Glutamatergic neuron (in vitro differentiated cells): ENCODE results near the gene SIL1. TPM values are rescaled to one million over a fixed set of nuclear protein-coding genes. Genes with fewer than 3 reads are reported as not detected.

ENCODE experiments used
- DNase-seq: peaks from one replicate; pipeline ENCODE4 v3.0.0; 2022
- H3K27ac Mint-ChIP-seq: one replicate; pipeline ENCODE4 v1.8.0; 2020; ENCODE audit warnings: mild to moderate bottlenecking, mixed read lengths, inconsistent platforms; ENCODE audit not compliant: unreplicated experiment
- H3K27me3 Mint-ChIP-seq: one replicate; pipeline ENCODE4 v1.8.0; 2020; ENCODE audit warnings: mild to moderate bottlenecking, moderate library complexity, mixed read lengths, inconsistent platforms; ENCODE audit not compliant: unreplicated experiment
- H3K36me3 Mint-ChIP-seq: one replicate; pipeline ENCODE4 v1.8.0; 2020; ENCODE audit warnings: mild to moderate bottlenecking, mixed read lengths, inconsistent platforms; ENCODE audit not compliant: unreplicated experiment
- H3K4me1 Mint-ChIP-seq: one replicate; pipeline ENCODE4 v1.8.0; 2020; ENCODE audit warnings: mild to moderate bottlenecking, low read depth, mixed read lengths, inconsistent platforms; ENCODE audit not compliant: unreplicated experiment
- H3K4me3 Mint-ChIP-seq: one replicate; pipeline ENCODE4 v1.8.0; 2020; ENCODE audit warnings: mild to moderate bottlenecking, mixed read lengths, inconsistent platforms; ENCODE audit not compliant: unreplicated experiment
- H3K9me3 Mint-ChIP-seq: one replicate; pipeline ENCODE4 v1.8.0; 2020; ENCODE audit warnings: mild to moderate bottlenecking, moderate library complexity, mixed read lengths, inconsistent platforms; ENCODE audit not compliant: unreplicated experiment
- CTCF ChIP-seq: fragments of 200-600 bp; sonication (generic); IDR thresholded peaks from one replicate; pipeline ENCODE4 v1.5.0; 2021; ENCODE audit not compliant: partially characterized antibody, unreplicated experiment
- total RNA-seq: library from RNA; stranded (reverse); fragmentation: NEBNext Ultra II Directional; extraction: Animal tissue kit (Norgen Biotek cat#: 25700); gene quantifications from one replicate; pipeline ENCODE4 v1.2.1, GENCODE V29; 2021; ENCODE audit not compliant: unreplicated experiment

The SIL1 gene
- total RNA-seq, 1 donor from 2014 or later, result 15.9 TPM

- peaks cover 15% of the 10 kb centered on the region for H3K27me3 Mint-ChIP-seq
- DNase-seq, result peak; percentile 56
- peak overlapping the region; percentile 97 for H3K27ac Mint-ChIP-seq
- H3K9me3 Mint-ChIP-seq, result peaks cover 18% of the 10 kb centered on the region
- H3K4me1 Mint-ChIP-seq, result peaks cover 63% of the 10 kb centered on the region
- H3K36me3 Mint-ChIP-seq, result no peaks in the 10 kb centered on the region
- peak overlapping the region; percentile 74 for H3K4me3 Mint-ChIP-seq
- TF ChIP-seq CTCF, result no peak
Observed at GRCh38 chr5:138953387-138954256, 244.5 kb downstream of the SIL1 start.

- Mint-ChIP-seq H3K4me3 (no peak overlapping the region), H3K36me3 (no peaks in the 10 kb centered on the region), H3K9me3 (peaks cover 19% of the 10 kb centered on the region), H3K27me3 (peaks cover 16% of the 10 kb centered on the region), H3K4me1 (peaks cover 63% of the 10 kb centered on the region), H3K27ac (peak overlapping the region; percentile 73)
- no peak for DNase-seq
- TF ChIP-seq CTCF, result no peak
Observed at GRCh38 chr5:138952962-138953361, 245.2 kb downstream of the SIL1 start.

- H3K9me3 Mint-ChIP-seq, result peaks cover 24% of the 10 kb centered on the region
- H3K36me3 Mint-ChIP-seq, result no peaks in the 10 kb centered on the region
- no peak for TF ChIP-seq CTCF
- peaks cover 63% of the 10 kb centered on the region for H3K4me1 Mint-ChIP-seq
- no peak overlapping the region for H3K4me3 Mint-ChIP-seq
- peaks cover 16% of the 10 kb centered on the region for H3K27me3 Mint-ChIP-seq
- peak overlapping the region; percentile 73 for H3K27ac Mint-ChIP-seq
- DNase-seq, result no peak
Observed at GRCh38 chr5:138951986-138952735, 246.0 kb downstream of the SIL1 start.

- Mint-ChIP-seq H3K4me1 (peaks cover 58% of the 10 kb centered on the region), H3K27me3 (peaks cover 16% of the 10 kb centered on the region), H3K27ac (peak overlapping the region; percentile 43), H3K4me3 (peak overlapping the region; percentile 71), H3K36me3 (no peaks in the 10 kb centered on the region), H3K9me3 (peaks cover 24% of the 10 kb centered on the region)
- no peak for DNase-seq
- no peak for TF ChIP-seq CTCF
Observed at GRCh38 chr5:138951091-138951985, 246.8 kb downstream of the SIL1 start.
